Duodenal mucosa (tissue), 2 donors: ENCODE results near the gene HRAS.
"Not testable (repeated sequence)": the region's sequence is repeated elsewhere in the genome, so short reads cannot be mapped to it uniquely, and the experiment has no call there.

ENCODE experiments used
- H3K27ac ChIP-seq: one replicate; pipeline ENCODE4 v1.7.0; 2013; ENCODE audit warnings: low read depth, low read length
- H3K27me3 ChIP-seq, 2 donors: one replicate each; pipeline ENCODE4 v1.7.0; 2013; ENCODE audit warnings: low read length in 2 of 2, control low read depth in 1 of 2; ENCODE audit not compliant: insufficient read depth in 2 of 2, control insufficient read depth in 1 of 2
- H3K36me3 ChIP-seq, 2 donors: one replicate each; pipeline ENCODE4 v1.7.0; 2013; ENCODE audit warnings: low read length in 2 of 2, control low read depth in 1 of 2; ENCODE audit not compliant: insufficient read depth in 2 of 2, control insufficient read depth in 1 of 2
- H3K4me1 ChIP-seq, 2 donors: one replicate each; pipeline ENCODE4 v1.7.0; 2013; ENCODE audit warnings: low read length in 2 of 2, control low read depth in 1 of 2; ENCODE audit not compliant: insufficient read depth in 2 of 2, control insufficient read depth in 1 of 2
- H3K4me3 ChIP-seq, 2 donors: one replicate each; pipeline ENCODE4 v1.7.0; 2013; ENCODE audit warnings: low read length in 2 of 2, low read depth in 1 of 2
- H3K9ac ChIP-seq, 2 donors: one replicate each; pipeline ENCODE4 v1.7.0; 2013; ENCODE audit warnings: low read length in 2 of 2, low read depth in 1 of 2
- H3K9me3 ChIP-seq, 2 donors: one replicate each; pipeline ENCODE4 v1.7.0; 2013; ENCODE audit warnings: low read length in 2 of 2, control low read depth in 1 of 2; ENCODE audit not compliant: control insufficient read depth in 1 of 2

The HRAS gene

GRCh38 chr11:575996-576768, 40.8 kb upstream of the HRAS start, which contains the start of gene PHRF1:
Gene PHRF1, plus strand, starts transcription at chr11:576470. Its CDS starts 5,043 bp downstream, at chr11:581513.
- Histone ChIP-seq H3K9ac (peak within 1 kb of the TSS; percentile 90 to 91), H3K4me1 (peaks cover 38 to 46% of the 10 kb centered on the region in 2 donors), H3K27ac (peak within 1 kb of the TSS; percentile 97), H3K9me3 (no peaks in the 10 kb centered on the region), H3K4me3 (peak within 1 kb of the TSS; percentile 92 to 97), H3K36me3 (no peaks in the 10 kb centered on the region), H3K27me3 (peaks cover 0 to 7% of the 10 kb centered on the region in 2 donors)

DNA sequence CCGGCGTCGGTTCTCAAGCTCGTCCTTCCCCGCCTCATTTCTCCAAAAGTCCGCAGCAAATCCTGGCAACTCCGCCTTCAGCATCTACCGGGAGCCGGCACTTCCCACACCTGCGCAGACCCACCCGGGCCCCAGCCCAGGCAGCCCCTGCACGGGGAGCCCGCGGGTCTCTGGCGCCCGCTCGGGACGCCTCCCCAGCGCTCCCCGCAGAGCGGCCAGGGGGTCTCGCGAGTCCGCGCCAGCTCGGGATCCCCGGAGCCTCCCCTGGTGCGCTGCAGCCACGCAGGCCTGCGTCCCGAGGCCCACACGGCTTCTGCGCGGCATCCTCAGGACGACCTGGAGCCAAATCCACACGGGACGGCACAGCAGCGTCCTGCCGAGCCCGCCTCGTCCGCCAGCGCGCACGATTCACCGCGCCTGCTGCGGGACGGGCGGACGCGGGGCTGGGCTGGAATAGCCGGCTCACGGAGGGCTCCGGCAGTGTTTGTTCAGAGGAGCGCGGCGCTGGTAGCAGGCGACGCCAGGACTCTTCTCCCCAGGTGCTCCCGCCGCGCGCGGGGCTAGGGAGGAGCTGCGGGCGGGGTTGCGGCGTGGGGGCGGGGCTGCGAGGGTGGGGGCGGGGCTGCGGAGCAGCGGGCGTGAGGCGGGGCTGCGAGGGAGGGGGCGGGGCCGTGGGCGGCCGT, 40.1 kb upstream of the HRAS start:
- Histone ChIP-seq H3K27me3 (peaks cover 0 to 7% of the 10 kb centered on the region in 2 donors), H3K9me3 (no peaks in the 10 kb centered on the region), H3K36me3 (no peaks in the 10 kb centered on the region), H3K27ac (no peak overlapping the region), H3K4me3 (peak overlapping the region; percentile 66 to 69), H3K9ac (peak overlapping the region; percentile 33 to 54), H3K4me1 (peaks cover 38 to 45% of the 10 kb centered on the region in 2 donors)

DNA sequence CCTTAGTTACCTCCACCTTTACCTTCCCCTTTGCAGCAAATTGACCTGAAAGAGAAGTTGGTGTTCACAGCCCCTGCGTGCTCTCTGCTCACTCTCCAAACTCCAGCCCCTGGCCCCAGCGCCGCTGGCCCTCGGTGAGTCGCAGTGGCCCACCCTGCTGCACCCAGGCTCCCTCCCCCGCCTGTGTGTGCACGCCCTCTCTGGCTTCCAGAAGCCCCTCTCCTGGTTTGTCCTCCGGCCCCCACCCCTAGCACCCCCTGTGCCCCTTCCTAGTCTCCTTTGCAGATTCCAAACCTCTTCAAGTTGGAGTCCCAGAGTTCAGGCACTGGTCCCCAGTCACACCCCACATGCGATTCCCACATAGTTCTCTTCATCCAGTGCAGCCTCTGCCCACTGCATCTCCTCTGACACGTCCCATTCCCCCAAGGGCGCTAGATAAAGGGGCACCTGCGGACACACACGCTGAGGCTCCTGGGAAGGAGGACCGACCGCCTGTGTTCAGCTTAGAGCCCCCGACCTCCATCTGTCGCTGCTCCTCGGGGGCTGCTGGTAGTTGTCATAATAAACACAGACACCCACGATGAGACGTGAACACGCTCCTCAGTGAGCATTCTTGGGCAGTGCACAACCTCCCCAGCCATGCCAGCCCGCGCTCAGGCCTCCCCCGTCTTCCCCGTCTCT, 39.4 kb upstream of the HRAS start:
- H3K9ac ChIP-seq: peak overlapping the region; percentile 33 to 54
- peaks cover 31 to 38% of the 10 kb centered on the region in 2 donors for H3K4me1 ChIP-seq
- peak overlapping the region; percentile 66 to 69 for H3K4me3 ChIP-seq
- no peaks in the 10 kb centered on the region for H3K36me3 ChIP-seq
- H3K27ac ChIP-seq: no peak overlapping the region
- peaks cover 0 to 7% of the 10 kb centered on the region in 2 donors for H3K27me3 ChIP-seq
- no peaks in the 10 kb centered on the region for H3K9me3 ChIP-seq

GRCh38 chr11:574031-574570, 38.7 kb upstream of the HRAS start:
- not testable (repeated sequence) for H3K36me3 ChIP-seq, H3K4me3 ChIP-seq, H3K27ac ChIP-seq, H3K27me3 ChIP-seq, H3K9ac ChIP-seq, H3K9me3 ChIP-seq
- peaks cover 31 to 36% of the 10 kb centered on the region in 2 donors for H3K4me1 ChIP-seq

DNA sequence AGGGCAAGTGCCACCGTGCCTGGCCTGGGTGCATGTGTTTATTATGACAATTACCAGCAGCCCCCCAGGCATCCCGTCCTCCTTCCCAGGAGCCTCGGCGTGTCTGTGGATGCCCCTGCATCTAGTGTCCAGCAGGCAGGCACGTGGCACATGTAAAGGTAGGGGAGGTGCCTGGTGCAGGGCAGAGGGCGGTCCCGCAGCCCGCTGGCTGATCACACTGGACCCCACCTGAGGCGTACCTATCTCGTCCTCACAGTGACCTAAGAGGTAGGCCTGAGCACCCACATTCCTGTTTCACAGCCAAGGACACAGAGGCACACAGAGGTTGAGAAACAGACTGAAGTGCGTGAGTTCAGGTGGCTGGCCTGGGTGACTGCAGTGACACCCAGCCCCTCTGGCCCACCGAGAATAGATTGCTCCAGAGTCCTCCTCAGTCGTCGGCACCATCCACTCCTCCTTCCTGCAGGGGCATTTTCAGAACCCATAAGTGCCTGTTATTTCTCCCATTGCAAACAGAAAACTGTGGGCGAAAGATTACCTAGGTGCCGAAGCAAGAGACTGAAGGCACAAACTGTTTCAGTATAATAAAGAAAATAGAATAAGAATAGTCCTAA, 37.9 kb upstream of the HRAS start:
- no peak overlapping the region for H3K27ac ChIP-seq

DNA sequence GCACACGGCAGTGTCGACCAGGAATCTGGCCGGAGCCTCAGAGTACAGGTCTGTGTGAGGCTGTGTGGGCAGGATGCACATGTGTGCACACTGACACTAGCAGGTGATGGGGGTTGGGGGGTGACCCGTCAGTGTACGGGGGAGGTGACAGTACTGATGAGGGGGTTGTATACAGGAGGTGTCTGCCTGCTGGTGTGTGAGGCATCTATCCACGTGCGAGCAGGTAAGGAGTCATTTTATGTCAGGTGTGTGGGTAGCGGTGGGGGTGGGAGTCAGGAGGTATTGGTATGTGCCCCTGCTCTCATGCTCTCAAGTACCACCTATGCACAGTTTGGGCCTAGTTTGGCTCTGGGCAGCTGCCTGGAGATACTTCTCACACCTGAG, 36.4 kb upstream of the HRAS start:
- Histone ChIP-seq H3K9me3 (no peaks in the 10 kb centered on the region), H3K36me3 (no peaks in the 10 kb centered on the region), H3K9ac (no peak overlapping the region), H3K27me3 (peaks cover 0 to 7% of the 10 kb centered on the region in 2 donors), H3K4me3 (no peak overlapping the region), H3K4me1 (peaks cover 13 to 23% of the 10 kb centered on the region in 2 donors), H3K27ac (no peak overlapping the region)

More for the DNA sequence above, 37.9 kb upstream of the HRAS start:
- Histone ChIP-seq H3K36me3 (no peaks in the 10 kb centered on the region), H3K9ac (no peak overlapping the region), H3K9me3 (no peaks in the 10 kb centered on the region), H3K4me1 (peaks cover 25 to 30% of the 10 kb centered on the region in 2 donors), H3K4me3 (no peak overlapping the region), H3K27me3 (peaks cover 0 to 7% of the 10 kb centered on the region in 2 donors)

GRCh38 chr11:569158-569885, 33.9 kb upstream of the HRAS start:
- peak overlapping the region; percentile 61 to 70 for H3K4me3 ChIP-seq
- no peaks in the 10 kb centered on the region for H3K9me3 ChIP-seq
- H3K36me3 ChIP-seq: peaks cover 0 to 1% of the 10 kb centered on the region in 2 donors
- H3K27me3 ChIP-seq: no peaks in the 10 kb centered on the region
- H3K27ac ChIP-seq: peak overlapping the region; percentile 15
- peaks cover 8 to 14% of the 10 kb centered on the region in 2 donors for H3K4me1 ChIP-seq
- peak overlapping the region; percentile 75 to 85 for H3K9ac ChIP-seq

- H3K4me1 ChIP-seq: peaks cover 8 to 14% of the 10 kb centered on the region in 2 donors
Observed at GRCh38 chr11:568306-569157, 33.2 kb upstream of the HRAS start.

More at GRCh38 chr11:568306-569157, 33.2 kb upstream of the HRAS start:
- H3K36me3 ChIP-seq: peaks cover 4 to 9% of the 10 kb centered on the region in 2 donors
- H3K27ac ChIP-seq: peak overlapping the region; percentile 70
- no peaks in the 10 kb centered on the region for H3K9me3 ChIP-seq
- H3K9ac ChIP-seq: peak overlapping the region; percentile 75 to 85
- H3K27me3 ChIP-seq: no peaks in the 10 kb centered on the region
- peak overlapping the region; percentile 61 to 70 for H3K4me3 ChIP-seq
